GM21576 (cell line): ENCODE measurements around the gene MAD1L1.
"Not testable (repeated sequence)": the region's sequence is repeated elsewhere in the genome, so short reads cannot be mapped to it uniquely, and the experiment has no call there.

Source experiments
- ATAC-seq: cut with Tn5 transposase; IDR thresholded peaks from one replicate; pipeline ENCODE4 v1.9.1; 2021; ENCODE audit warnings: mild to moderate bottlenecking, moderate library complexity; ENCODE audit not compliant: unreplicated experiment

MAD1L1 gene

GRCh38 chr7:1860881-1861798 lies 371.6 kb downstream of the MAD1L1 start:
- ATAC-seq: not testable (repeated sequence)

GRCh38 chr7:1859266-1860035 lies 373.3 kb downstream of the MAD1L1 start:
- no peak for ATAC-seq

GRCh38 chr7:1858435-1859265 lies 374.1 kb downstream of the MAD1L1 start:
- ATAC-seq: no peak

GRCh38 chr7:1857487-1858421 lies 375.0 kb downstream of the MAD1L1 start:
- ATAC-seq: no peak

GRCh38 chr7:1856888-1857441 lies 375.8 kb downstream of the MAD1L1 start:
- ATAC-seq: no peak

- no peak for ATAC-seq
Observed at GRCh38 chr7:1856161-1856887, 376.4 kb downstream of the MAD1L1 start.

- ATAC-seq: no peak
Observed at GRCh38 chr7:1855725-1856160, 377.0 kb downstream of the MAD1L1 start.

- no peak for ATAC-seq
Observed at GRCh38 chr7:1854866-1855724, 377.6 kb downstream of the MAD1L1 start.

GRCh38 chr7:1853986-1854865 lies 378.5 kb downstream of the MAD1L1 start:
- no peak for ATAC-seq

- ATAC-seq: no peak
Observed at GRCh38 chr7:1853431-1853985, 379.2 kb downstream of the MAD1L1 start.

- ATAC-seq: no peak
Observed at GRCh38 chr7:1852517-1853430, 380.0 kb downstream of the MAD1L1 start.

- no peak for ATAC-seq
Observed at GRCh38 chr7:1851721-1852516, 380.8 kb downstream of the MAD1L1 start.

GRCh38 chr7:1850976-1851571 lies 381.7 kb downstream of the MAD1L1 start:
- no peak for ATAC-seq
